ENCODE results near the gene TBL1X. TPM values are rescaled to one million over a fixed set of nuclear protein-coding genes. Genes with fewer than 3 reads are reported as not detected.
A peak's percentile ranks its signal among the peaks of the same experiment; 100 is the strongest.

The TBL1X gene
- polyA plus RNA-seq, 4 donors, result 0.89 to 9.6 (median 3.9) TPM

DNA sequence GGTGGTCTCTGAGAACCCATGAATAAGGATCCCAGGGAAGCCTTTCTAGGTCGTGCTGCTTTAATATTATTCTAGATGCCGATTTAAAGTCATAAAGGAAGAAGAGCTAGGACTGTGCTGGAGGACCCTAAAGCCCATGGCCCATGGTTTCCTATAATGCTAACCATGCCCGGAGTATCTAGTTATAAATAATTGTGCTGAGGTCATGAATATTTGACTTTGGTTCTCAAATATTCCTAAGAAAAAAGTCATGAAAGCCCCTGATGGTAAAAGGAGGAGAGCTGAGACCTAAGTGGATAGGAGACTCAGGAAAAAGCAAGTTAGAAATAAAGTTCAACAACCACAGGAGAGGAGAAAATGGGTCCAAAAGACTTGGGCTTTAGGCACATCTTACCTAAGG lies 132.0 kb downstream of the TBL1X start:
- Histone ChIP-seq H3K9me3 (ENCODE audit: control insufficient read depth in 2 of 2, insufficient read depth in 1 of 2, low read depth in 1 of 2, low read length in 1 of 2) (peaks cover 0 to 3% of the 10 kb centered on the region in 2 donors), H3K36me3 (ENCODE audit: control insufficient read depth in 3 of 3, insufficient read depth in 2 of 3, low read depth in 1 of 3, low read length in 3 of 3) (no peaks in the 10 kb centered on the region), H3K4me3 (ENCODE audit: low read depth in 1 of 3, low read length in 3 of 3) (no peak overlapping the region), H3K27me3 (ENCODE audit: control insufficient read depth in 3 of 3, insufficient read depth in 3 of 3, low read length in 3 of 3) (no peaks in the 10 kb centered on the region), H3K27ac (ENCODE audit: low read depth in 1 of 3, low read length in 2 of 3) (no peak overlapping the region), H3K4me1 (ENCODE audit: control insufficient read depth in 3 of 3, insufficient read depth in 2 of 3, low read depth in 1 of 3, low read length in 2 of 3) (no peaks in the 10 kb centered on the region)
- no peak for FAIRE-seq
- no peak for DNase-seq
- WGBS, 3 donors, result 85 to 90% (median 86%) methylated on average over 3 of the region's 3 CpGs

DNA sequence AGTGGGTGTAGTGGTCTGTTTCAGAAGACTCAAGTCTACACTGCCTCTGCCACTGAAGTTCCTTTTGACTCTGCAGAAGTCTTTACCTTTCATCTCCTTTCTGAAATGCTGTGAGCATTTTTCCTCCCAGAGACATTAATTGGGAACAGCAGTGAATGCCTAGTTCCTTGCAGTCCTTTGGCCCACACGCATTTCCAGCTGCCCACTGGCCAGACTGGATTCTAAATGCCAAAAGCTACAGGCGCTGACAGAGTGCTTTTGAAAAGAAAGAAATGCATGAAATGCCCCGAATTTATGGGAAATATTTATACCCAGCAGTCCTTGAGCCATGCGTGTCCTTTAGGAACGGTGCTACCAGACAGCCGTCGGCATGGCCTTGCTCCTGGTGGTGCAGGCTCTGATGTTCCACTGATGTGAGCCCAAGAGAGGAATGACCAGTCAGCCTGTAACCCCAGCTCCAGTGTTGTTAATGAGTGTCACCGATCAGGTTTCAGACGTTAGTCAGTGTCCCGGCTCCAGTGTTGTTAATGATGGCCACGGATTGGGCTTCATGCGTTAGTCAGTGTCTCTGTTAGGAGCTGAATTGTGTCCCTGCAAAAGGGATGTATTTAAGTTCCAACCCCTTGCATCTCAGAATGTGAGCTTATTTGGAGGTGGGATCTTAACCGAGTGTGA lies 132.6 kb downstream of the TBL1X start:
- DNase-seq (no peak), FAIRE-seq (no peak)
- H3K9me3 ChIP-seq (ENCODE audit: control insufficient read depth in 2 of 2, insufficient read depth in 1 of 2, low read depth in 1 of 2, low read length in 1 of 2), result no peaks in the 10 kb centered on the region
- no peaks in the 10 kb centered on the region for H3K4me1 ChIP-seq (ENCODE audit: control insufficient read depth in 3 of 3, insufficient read depth in 2 of 3, low read depth in 1 of 3, low read length in 2 of 3)
- H3K27me3 ChIP-seq (ENCODE audit: control insufficient read depth in 3 of 3, insufficient read depth in 3 of 3, low read length in 3 of 3), result no peaks in the 10 kb centered on the region
- no peaks in the 10 kb centered on the region for H3K36me3 ChIP-seq (ENCODE audit: control insufficient read depth in 3 of 3, insufficient read depth in 2 of 3, low read depth in 1 of 3, low read length in 3 of 3)
- H3K27ac ChIP-seq (ENCODE audit: low read depth in 1 of 3, low read length in 2 of 3), result no peak overlapping the region
- WGBS, 3 donors, result 85 to 94% (median 92%) methylated on average over 13 of the region's 13 CpGs
- no peak overlapping the region for H3K4me3 ChIP-seq (ENCODE audit: low read depth in 1 of 3, low read length in 3 of 3)

DNA sequence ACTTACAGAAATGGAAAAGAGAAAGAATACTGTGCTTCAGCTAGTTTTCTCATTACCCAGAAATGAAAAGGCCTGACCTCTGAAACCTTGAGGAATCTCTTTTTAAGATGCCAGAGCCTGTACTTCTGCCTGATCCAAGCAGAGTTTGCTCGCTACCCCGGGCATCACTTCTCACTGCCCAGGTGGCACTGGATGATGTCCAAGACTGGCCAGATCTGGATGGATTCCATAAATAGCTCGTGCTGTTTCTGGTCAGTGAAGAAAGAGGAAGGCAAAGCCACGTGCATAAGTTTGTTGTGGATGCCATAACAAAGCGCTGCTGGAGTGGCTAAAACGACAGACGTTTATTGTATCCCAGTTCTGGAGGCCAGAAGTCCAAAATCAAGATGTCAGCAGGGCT lies 133.5 kb downstream of the TBL1X start:
- no peak for DNase-seq

DNA sequence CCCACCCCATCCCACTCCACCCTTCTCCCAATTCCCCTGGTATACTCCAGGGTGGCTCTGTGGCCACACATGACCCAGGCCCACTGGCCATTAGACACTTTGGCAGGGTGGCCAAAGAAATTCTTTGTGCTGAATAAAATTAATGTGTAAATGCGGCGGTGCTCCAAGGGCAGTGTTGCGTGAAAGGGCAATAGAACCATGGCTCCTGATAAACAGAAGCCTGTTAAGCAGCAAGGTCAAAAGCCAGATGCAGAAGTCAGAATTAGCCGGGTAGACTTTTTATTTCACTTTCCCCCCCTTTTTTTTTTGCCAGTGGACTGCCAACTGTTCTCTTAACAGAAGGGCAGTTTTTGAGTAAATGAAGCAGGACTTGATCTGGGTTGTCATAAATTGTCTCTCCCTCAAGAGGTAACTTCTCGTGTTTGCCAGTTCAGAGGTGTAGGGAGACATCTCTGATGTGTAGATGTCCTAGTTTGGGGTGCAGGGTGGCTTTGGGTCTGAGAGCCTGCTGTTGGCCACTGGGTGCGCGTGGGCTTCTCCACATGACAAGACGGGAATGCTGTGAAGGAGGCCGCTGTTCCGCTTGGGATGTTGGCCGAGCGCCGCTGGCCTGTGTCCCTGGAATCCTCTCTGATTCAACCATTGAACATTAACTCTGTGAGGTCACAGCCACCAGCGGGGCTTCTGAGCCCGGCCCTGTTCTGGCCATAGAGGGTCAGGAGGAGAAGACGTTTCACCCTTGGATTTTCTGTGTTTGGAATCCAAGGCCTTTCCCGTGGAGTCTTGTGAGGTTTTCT lies 139.5 kb downstream of the TBL1X start:
- Histone ChIP-seq H3K9me3 (ENCODE audit: control insufficient read depth in 2 of 2, insufficient read depth in 1 of 2, low read depth in 1 of 2, low read length in 1 of 2) (no peaks in the 10 kb centered on the region), H3K36me3 (ENCODE audit: control insufficient read depth in 3 of 3, insufficient read depth in 2 of 3, low read depth in 1 of 3, low read length in 3 of 3) (no peaks in the 10 kb centered on the region), H3K4me3 (ENCODE audit: low read depth in 1 of 3, low read length in 3 of 3) (no peak overlapping the region), H3K4me1 (ENCODE audit: control insufficient read depth in 3 of 3, insufficient read depth in 2 of 3, low read depth in 1 of 3, low read length in 2 of 3) (peaks cover 0 to 7% (median 0%) of the 10 kb centered on the region in 3 donors), H3K27ac (ENCODE audit: low read depth in 1 of 3, low read length in 2 of 3) (peak overlapping the region in 1 of 3 donors; percentile 38), H3K27me3 (ENCODE audit: control insufficient read depth in 3 of 3, insufficient read depth in 3 of 3, low read length in 3 of 3) (no peaks in the 10 kb centered on the region)
- DNase-seq (no peak), FAIRE-seq (no peak)
- 80 to 95% (median 90%) methylated on average over 17 of the region's 17 CpGs for WGBS, 3 donors

More for the DNA sequence above, 133.5 kb downstream of the TBL1X start:
- Histone ChIP-seq H3K4me1 (ENCODE audit: control insufficient read depth in 3 of 3, insufficient read depth in 2 of 3, low read depth in 1 of 3, low read length in 2 of 3) (no peaks in the 10 kb centered on the region), H3K27ac (ENCODE audit: low read depth in 1 of 3, low read length in 2 of 3) (no peak overlapping the region), H3K4me3 (ENCODE audit: low read depth in 1 of 3, low read length in 3 of 3) (no peak overlapping the region), H3K9me3 (ENCODE audit: control insufficient read depth in 2 of 2, insufficient read depth in 1 of 2, low read depth in 1 of 2, low read length in 1 of 2) (no peaks in the 10 kb centered on the region), H3K27me3 (ENCODE audit: control insufficient read depth in 3 of 3, insufficient read depth in 3 of 3, low read length in 3 of 3) (no peaks in the 10 kb centered on the region), H3K36me3 (ENCODE audit: control insufficient read depth in 3 of 3, insufficient read depth in 2 of 3, low read depth in 1 of 3, low read length in 3 of 3) (no peaks in the 10 kb centered on the region)
- WGBS, 3 donors, result 79 to 85% (median 81%) methylated on average over 7 of the region's 7 CpGs
- no peak for FAIRE-seq

DNA sequence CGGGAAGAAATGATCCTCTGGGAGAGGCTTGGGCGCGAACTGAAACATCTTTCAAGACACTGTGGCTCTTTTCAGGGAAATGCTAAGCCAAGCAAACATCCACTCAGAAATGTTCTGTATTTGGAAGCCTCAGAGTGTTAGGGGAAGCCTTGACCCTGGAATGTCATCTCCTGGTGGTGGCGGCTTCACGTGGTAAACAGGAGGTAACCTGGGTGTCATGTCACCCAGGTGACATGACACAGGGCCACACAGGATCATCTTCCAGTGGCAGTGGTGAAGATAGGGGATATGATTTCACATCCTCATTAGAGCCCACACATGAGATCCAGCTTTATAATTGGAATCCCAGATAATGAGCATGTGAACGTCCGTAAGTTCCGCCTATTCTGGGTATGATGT lies 140.0 kb downstream of the TBL1X start:
- peak overlapping the region in 1 of 3 donors; percentile 38 for H3K27ac ChIP-seq (ENCODE audit: low read depth in 1 of 3, low read length in 2 of 3)
- DNase-seq, result no peak
- WGBS, 3 donors, result 81 to 96% (median 87%) methylated on average over 8 of the region's 8 CpGs
- H3K9me3 ChIP-seq (ENCODE audit: control insufficient read depth in 2 of 2, insufficient read depth in 1 of 2, low read depth in 1 of 2, low read length in 1 of 2), result no peaks in the 10 kb centered on the region
- H3K27me3 ChIP-seq (ENCODE audit: control insufficient read depth in 3 of 3, insufficient read depth in 3 of 3, low read length in 3 of 3), result no peaks in the 10 kb centered on the region
- no peaks in the 10 kb centered on the region for H3K36me3 ChIP-seq (ENCODE audit: control insufficient read depth in 3 of 3, insufficient read depth in 2 of 3, low read depth in 1 of 3, low read length in 3 of 3)
- no peak overlapping the region for H3K4me3 ChIP-seq (ENCODE audit: low read depth in 1 of 3, low read length in 3 of 3)
- no peak for FAIRE-seq
- peaks cover 0 to 7% (median 0%) of the 10 kb centered on the region in 3 donors for H3K4me1 ChIP-seq (ENCODE audit: control insufficient read depth in 3 of 3, insufficient read depth in 2 of 3, low read depth in 1 of 3, low read length in 2 of 3)

DNA sequence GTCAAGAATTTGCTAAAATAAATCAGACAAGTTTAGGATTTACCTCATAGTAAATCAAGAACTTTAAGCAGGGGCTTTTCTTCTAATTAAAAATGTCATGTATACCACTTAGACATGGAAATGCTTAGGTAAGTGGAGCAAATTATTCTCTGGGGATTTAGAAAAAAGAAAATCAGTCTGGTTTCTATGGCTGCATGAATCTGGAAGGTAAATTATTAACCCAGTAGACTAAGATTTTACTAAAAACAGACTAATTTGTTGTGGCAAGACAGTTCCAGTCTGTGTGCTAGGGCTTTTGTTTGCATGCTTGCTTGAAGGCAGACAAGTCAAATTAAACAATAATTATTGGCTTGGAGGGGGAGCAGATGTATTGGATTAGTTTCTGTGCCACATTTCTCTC lies 140.6 kb downstream of the TBL1X start:
- no peaks in the 10 kb centered on the region for H3K9me3 ChIP-seq (ENCODE audit: control insufficient read depth in 2 of 2, insufficient read depth in 1 of 2, low read depth in 1 of 2, low read length in 1 of 2)
- H3K4me1 ChIP-seq (ENCODE audit: control insufficient read depth in 3 of 3, insufficient read depth in 2 of 3, low read depth in 1 of 3, low read length in 2 of 3), result peaks cover 0 to 7% (median 0%) of the 10 kb centered on the region in 3 donors
- DNase-seq (no peak), FAIRE-seq (no peak)
- H3K27ac ChIP-seq (ENCODE audit: low read depth in 1 of 3, low read length in 2 of 3), result no peak overlapping the region
- no peak overlapping the region for H3K4me3 ChIP-seq (ENCODE audit: low read depth in 1 of 3, low read length in 3 of 3)
- no peaks in the 10 kb centered on the region for H3K36me3 ChIP-seq (ENCODE audit: control insufficient read depth in 3 of 3, insufficient read depth in 2 of 3, low read depth in 1 of 3, low read length in 3 of 3)
- no peaks in the 10 kb centered on the region for H3K27me3 ChIP-seq (ENCODE audit: control insufficient read depth in 3 of 3, insufficient read depth in 3 of 3, low read length in 3 of 3)

DNA sequence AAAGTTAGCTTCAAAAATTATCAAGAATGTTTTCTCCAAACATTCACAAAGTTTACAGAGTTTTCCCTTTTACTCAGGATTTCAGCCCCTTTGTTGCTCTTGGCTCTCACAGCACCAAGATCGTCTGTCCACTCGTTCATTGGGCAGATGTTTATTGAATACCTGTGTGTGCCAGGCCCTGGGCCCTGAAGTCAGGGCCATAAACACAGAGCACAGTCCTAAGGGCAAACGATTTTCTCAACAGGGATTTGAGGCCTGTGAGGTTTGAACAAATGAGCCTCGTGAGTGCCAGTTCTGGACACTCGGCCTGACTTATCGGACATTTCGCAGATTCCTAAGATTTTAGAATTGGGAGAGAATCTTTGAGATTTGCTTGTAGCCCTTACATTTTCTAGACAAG lies 142.1 kb downstream of the TBL1X start:
- H3K4me3 ChIP-seq (ENCODE audit: low read depth in 1 of 3, low read length in 3 of 3), result no peak overlapping the region
- no peaks in the 10 kb centered on the region for H3K9me3 ChIP-seq (ENCODE audit: control insufficient read depth in 2 of 2, insufficient read depth in 1 of 2, low read depth in 1 of 2, low read length in 1 of 2)
- H3K36me3 ChIP-seq (ENCODE audit: control insufficient read depth in 3 of 3, insufficient read depth in 2 of 3, low read depth in 1 of 3, low read length in 3 of 3), result no peaks in the 10 kb centered on the region
- H3K4me1 ChIP-seq (ENCODE audit: control insufficient read depth in 3 of 3, insufficient read depth in 2 of 3, low read depth in 1 of 3, low read length in 2 of 3), result peaks cover 0 to 7% (median 0%) of the 10 kb centered on the region in 3 donors
- 30 to 62% (median 48%) methylated on average over 7 of the region's 7 CpGs for WGBS, 3 donors
- no peak for FAIRE-seq
- peak; percentile 35 to 43 for DNase-seq
- no peaks in the 10 kb centered on the region for H3K27me3 ChIP-seq (ENCODE audit: control insufficient read depth in 3 of 3, insufficient read depth in 3 of 3, low read length in 3 of 3)
- no peak overlapping the region for H3K27ac ChIP-seq (ENCODE audit: low read depth in 1 of 3, low read length in 2 of 3)

DNA sequence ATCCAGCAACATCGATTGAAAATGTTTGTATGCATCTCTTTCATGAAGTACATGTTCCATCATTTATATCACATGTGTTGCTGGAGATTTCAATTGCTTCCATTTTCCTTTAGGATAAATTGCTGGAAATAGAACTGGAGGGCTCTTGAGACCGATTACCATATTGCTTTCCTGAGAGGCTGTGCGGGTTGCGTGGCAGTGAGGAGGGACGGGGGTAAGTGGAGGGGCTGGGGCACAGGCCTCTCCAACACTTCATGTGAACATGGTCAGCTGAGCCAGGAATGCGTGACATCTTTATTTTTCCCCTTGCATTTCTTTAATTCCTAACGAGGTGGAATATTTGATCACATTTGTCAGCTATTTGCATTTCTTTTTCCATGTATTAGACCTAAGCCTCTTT lies 144.6 kb downstream of the TBL1X start:
- FAIRE-seq, result no peak

More for the DNA sequence above, 144.6 kb downstream of the TBL1X start:
- Histone ChIP-seq H3K27ac (ENCODE audit: low read depth in 1 of 3, low read length in 2 of 3) (no peak overlapping the region), H3K4me1 (ENCODE audit: control insufficient read depth in 3 of 3, insufficient read depth in 2 of 3, low read depth in 1 of 3, low read length in 2 of 3) (peaks cover 0 to 7% (median 0%) of the 10 kb centered on the region in 3 donors), H3K36me3 (ENCODE audit: control insufficient read depth in 3 of 3, insufficient read depth in 2 of 3, low read depth in 1 of 3, low read length in 3 of 3) (no peaks in the 10 kb centered on the region), H3K4me3 (ENCODE audit: low read depth in 1 of 3, low read length in 3 of 3) (no peak overlapping the region), H3K27me3 (ENCODE audit: control insufficient read depth in 3 of 3, insufficient read depth in 3 of 3, low read length in 3 of 3) (no peaks in the 10 kb centered on the region), H3K9me3 (ENCODE audit: control insufficient read depth in 2 of 2, insufficient read depth in 1 of 2, low read depth in 1 of 2, low read length in 1 of 2) (no peaks in the 10 kb centered on the region)
- no peak for DNase-seq
- 85 to 91% (median 89%) methylated on average over 7 of the region's 7 CpGs for WGBS, 3 donors
